SU-DHL-6 (cell line): ENCODE measurements around the gene DPEP1.

Experiments used
- CTCF ChIP-seq: fragments of 200-600 bp; sonication (generic); IDR thresholded peaks from one replicate; pipeline ENCODE4 v1.5.1; 2017; ENCODE audit warnings: antibody characterized with exemption, mild to moderate bottlenecking, low read length, moderate library complexity; ENCODE audit not compliant: insufficient read depth, poor library complexity, severe bottlenecking
- EZH2phosphoT487 ChIP-seq: fragments of 200-600 bp; sonication (generic), shearing (Covaris generic); conservative IDR thresholded peaks from 2 replicates; pipeline ENCODE4 v1.6.1; 2018; ENCODE audit warnings: mild to moderate bottlenecking, antibody characterized with exemption, low read length, moderate library complexity, mixed read lengths

- TF ChIP-seq CTCF, result no peak
- no peak for TF ChIP-seq EZH2phosphoT487
Measured at GRCh38 chr16:89572073-89572484, 41.4 kb upstream of the DPEP1 start.
